ENCODE measurements around the gene PLAGL1. TPM values are rescaled to one million over a fixed set of nuclear protein-coding genes. Genes with fewer than 3 reads are reported as not detected.
A peak's percentile ranks its signal among the peaks of the same experiment; 100 is the strongest.

PLAGL1 gene
- total RNA-seq, 1 donor from 2014 or later = 9.7 TPM

DNA sequence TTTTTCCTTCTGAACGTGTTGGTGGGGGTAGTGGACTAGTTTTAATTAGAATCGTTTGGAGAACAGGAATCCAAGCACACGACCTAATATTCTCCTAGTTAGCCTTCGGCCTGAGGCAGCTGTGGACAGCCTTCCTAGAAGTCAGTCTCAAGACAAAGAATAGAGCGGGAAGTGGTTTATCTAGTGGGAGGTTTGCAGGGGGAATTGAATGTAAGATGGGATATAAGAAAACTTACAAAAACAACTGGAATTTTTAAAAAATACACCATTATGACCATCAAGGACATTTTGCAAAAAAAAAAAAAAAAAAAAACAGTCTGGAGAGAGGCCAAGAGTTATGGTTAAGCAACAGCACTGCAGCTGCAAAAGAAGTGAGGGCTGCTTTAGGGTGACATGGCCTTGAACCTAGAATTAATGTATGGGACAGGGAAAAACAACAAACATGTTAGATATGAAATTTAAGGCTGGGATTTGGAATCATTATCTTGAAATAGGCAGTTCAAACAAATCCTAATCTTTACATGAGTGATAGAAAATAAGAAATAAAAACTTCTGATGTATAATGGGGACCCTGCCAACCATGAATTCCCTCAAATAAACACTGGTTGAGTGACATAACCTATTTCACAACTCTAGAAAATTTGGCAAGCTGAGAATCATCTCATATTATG is 40.2 kb downstream of the PLAGL1 start:
- DNase-seq (ENCODE audit: low read depth) = no peak

GRCh38 chr6:143966312-143966711 is 41.7 kb downstream of the PLAGL1 start:
- DNase-seq (ENCODE audit: low read depth) = no peak

DNA sequence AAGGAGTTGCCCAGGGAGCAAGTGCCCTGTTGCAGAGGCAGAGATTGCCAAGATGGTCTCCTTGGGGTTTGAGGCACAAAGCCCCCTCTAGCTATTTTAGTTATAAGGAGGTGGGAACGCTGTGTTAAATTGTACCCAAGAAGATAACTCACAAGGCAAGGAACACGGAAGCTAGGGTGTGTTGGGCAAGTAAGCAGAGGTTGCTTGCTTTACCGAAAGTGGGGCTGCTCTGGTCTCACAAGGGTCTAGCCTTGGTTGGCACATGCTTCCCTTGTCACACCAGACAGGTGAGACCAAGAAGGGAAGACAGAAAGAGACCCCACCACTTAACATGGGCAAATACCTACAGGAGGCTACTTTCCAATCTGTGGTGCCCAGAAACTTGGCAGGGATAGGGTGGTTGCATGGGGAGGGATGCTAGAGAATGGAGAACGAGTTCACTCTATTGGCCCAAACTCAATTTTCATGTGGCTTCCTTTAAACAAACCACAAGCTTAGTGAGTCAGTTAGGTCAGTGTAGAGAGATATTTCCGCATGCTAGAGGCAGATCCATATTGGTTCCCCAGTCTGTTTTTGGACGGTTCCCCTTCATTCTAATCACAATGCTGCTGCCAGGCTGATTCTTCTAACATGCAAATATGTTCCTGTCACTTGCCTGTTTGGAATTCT is 42.4 kb downstream of the PLAGL1 start:
- peak; percentile 53 for DNase-seq (ENCODE audit: low read depth)

DNA sequence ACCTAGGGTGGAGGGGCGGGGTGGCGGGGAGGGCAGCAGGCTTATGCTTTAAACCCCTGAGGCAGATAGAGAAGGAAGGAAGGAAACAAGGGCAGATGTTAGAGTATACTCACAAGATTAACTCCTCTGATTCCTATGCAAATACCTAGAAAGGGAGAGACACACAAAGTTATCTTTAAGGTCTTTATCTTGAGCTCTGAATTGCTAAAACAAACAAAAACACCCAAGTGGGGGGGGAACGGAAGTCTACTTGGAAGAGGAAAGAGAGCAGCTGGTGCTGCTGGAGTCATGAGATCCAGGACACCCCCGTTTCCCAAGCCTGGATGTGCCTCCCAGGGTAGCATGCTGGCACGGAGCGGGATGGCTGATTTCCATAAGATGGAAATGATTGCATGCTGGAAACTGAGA is 43.4 kb downstream of the PLAGL1 start:
- no peak for DNase-seq (ENCODE audit: low read depth)

- no peak for DNase-seq (ENCODE audit: low read depth)
Measured at GRCh38 chr6:143963158-143963919, 44.7 kb downstream of the PLAGL1 start.

- no peak for DNase-seq (ENCODE audit: low read depth)
Measured at GRCh38 chr6:143961886-143962878, 45.9 kb downstream of the PLAGL1 start.

DNA sequence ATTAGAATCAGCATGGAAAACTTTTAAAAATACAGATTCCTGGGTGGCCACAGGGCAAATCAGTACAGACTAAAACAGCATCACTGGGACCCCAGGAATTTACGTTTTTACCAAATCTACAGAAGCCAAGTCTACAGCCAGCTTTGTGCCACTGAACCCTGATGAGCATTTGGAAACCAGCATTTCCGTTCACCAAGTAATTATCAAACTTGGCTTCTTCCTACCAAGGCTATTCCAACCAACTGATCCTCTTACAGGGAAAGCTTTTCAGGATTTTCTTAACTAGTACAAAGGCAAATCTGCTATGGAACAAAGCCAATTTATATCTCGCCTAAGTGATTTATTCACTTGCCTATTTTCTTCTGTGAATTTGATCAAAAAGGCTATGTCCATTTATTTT is 47.0 kb downstream of the PLAGL1 start:
- DNase-seq (ENCODE audit: low read depth) = no peak

GRCh38 chr6:143959927-143960326 is 48.1 kb downstream of the PLAGL1 start:
- no peak for DNase-seq (ENCODE audit: low read depth)

DNA sequence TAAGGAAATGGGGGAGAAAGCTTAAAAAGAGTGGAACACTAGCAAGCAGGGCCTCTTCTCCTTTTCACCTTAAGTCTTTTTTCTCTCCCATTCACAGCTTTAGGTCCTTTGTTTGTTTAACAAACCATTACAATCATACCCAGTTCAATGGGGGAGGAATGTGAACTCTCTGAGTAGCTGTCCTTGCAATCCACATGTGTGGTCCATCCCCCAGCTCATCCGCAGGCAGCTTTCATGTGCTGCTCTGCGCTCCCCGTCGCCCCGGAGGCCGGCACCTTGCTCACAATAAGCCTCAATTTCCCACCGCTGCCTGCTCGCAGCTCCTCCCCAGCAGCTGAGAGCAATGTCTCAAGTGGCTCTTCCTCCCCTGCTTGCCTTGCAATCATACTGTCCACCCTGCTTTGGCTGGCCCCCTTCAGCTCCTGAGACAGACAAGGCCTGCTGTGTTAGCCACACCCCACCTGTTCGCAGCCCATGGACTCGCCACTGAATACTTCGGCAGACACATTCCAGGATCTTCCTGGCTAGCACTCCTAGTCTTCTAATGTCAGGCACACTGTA is 49.1 kb downstream of the PLAGL1 start:
- DNase-seq (ENCODE audit: low read depth) = peak; percentile 70

DNA sequence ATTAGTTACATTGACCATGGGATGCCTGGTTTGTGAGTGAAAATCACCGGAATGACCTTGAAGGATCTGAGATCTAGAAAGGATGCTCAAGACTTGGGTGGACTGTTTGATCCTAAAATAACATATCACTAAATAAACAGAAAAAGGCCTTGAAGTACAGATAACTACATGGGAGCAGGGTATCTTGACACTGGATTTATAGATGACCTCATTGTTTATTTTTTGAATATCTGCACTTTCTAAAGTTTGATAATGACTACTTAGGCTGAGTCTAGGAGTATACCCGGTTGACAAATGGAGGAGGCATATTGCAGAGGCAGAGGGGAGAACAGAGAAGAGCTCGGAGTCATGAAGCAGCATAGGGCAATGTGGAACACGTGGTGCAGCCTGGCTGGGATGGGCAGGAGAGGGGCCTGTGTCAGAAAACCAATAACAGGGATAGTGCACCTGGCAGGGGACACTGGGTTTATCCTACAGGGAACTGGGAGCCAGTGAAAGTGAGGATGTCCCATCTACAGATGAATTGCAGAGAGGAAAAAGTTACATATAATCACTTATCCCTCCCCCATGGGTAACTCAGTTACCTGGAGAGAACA is 50.3 kb downstream of the PLAGL1 start:
- no peak for DNase-seq (ENCODE audit: low read depth)

GRCh38 chr6:143955971-143956370 is 52.1 kb downstream of the PLAGL1 start:
- DNase-seq (ENCODE audit: low read depth) = no peak

GRCh38 chr6:143953922-143954321 is 54.1 kb downstream of the PLAGL1 start:
- DNase-seq (ENCODE audit: low read depth) = no peak

DNA sequence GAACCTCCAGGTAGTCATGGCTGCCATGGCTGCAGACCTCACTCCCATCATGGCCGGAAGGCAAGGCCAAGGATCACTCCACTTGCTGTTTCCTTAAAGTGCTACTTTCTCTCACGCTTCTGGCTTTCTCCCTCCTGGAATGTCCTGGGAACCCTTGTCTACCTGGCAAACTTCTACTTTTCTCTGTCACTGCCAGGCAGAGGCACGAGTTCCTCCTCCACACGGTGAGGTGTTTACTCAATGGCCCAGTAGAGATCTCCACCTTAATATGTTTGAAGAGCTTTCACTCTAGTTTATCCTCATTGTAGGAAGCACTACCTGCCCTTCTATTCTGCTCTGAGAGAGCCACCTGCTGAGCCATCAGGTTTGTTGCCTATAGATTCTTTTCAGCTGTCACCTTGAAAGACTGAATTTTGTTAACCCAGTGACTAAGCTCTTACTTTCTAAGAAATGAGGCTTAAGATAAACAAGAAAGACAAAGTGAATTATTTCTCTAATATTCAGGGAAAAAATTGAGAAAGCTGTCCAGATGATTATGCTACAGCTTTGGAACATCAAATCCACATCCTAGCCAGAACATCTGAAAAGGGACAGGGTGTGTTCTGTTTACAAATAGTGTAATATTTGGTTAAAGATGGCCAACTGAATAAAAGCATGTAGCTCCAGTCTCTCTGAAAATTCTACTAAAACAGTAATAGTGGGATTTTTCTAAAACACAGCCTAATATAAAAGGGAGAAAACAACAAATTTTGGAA is 54.9 kb downstream of the PLAGL1 start:
- DNase-seq (ENCODE audit: low read depth) = no peak

DNA sequence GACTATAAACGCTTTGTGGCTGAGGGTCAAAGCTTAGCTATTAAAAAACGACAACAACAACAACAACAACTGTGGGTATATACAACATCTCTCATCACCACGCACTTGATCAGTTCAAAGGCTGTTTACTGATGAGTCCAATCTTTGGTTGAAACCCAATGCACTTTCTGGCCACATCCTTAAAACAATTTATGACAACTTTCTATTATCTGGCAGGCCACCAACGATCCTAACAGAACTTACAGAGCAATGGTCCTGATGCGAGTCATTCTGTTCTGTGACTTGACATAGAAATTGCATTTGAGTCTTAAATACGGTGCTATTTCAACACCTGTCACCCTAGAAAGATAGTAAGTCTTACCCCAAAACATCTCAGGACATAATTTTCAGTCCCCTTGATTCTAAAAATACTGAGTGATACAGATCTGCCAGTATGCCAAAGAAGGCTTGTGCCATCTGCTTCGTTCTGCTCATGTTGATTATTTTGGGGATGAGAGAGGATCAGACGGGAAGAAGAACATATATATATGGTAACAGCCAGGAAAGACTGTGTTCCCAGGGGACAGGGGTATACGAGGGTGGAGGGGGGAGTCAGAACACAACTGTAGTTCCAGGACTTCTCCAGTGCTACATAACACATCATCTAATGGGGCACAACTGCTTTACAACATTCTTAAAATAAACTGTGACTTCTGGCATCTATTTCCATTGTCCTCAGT is 55.8 kb downstream of the PLAGL1 start:
- peak; percentile 40 for DNase-seq (ENCODE audit: low read depth)

DNA sequence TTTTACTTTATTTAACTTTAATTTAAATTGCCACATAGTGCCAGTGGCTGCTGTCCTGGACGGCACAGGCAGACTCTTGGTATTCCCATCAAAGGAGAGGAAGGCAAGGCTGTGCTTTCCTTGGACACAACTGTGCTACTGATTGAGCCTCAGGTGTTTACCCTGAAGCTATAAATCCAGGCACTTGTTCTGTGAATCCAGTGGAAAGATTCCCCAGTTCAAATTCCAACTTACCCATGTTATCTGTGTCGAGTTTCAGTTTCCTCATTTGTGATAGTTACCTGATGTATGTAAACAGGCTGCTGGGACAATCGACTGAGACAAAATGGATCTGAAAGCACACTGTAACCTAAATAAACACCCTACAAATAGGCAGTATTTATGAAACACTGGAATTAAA is 57.2 kb downstream of the PLAGL1 start:
- DNase-seq (ENCODE audit: low read depth) = no peak

DNA sequence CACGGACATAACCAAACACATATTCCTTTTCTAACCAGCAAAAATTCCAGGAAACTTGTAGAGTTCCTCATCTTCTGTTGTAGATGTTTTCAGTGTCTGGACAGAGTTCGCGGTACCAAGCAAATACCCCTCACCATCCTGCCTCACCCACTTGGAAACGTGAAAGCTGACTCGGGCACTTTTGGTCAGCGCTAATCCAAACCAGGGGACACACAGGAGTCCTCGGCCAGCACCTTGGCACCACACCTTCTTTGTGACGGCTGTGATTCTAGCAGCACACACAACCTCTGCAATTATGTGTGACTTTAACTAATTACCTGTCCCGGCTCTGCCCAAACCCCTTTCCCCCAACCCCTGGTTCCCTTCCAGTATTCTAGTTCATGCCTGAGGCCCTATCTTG is 58.1 kb downstream of the PLAGL1 start:
- DNase-seq (ENCODE audit: low read depth) = no peak

DNA sequence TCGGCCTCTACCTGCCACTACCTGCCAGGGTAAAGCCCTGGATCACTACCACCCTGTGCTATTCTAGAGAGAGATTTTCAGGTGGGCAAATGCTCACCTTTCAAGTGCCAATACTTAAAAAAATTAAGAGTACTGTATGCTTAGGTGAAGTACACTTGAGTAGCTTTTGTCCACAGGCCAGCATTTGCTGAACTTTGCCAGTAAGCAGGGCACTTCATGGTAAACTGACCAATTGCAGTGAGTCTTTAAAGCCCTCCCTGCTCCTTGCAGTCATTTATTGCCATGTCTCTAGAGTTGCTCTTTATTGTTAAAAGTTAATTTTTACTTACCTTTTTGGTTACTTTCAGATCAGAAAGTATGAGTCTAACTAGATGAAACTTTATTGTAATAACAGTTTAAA is 58.5 kb downstream of the PLAGL1 start:
- DNase-seq (ENCODE audit: low read depth) = no peak

DNA sequence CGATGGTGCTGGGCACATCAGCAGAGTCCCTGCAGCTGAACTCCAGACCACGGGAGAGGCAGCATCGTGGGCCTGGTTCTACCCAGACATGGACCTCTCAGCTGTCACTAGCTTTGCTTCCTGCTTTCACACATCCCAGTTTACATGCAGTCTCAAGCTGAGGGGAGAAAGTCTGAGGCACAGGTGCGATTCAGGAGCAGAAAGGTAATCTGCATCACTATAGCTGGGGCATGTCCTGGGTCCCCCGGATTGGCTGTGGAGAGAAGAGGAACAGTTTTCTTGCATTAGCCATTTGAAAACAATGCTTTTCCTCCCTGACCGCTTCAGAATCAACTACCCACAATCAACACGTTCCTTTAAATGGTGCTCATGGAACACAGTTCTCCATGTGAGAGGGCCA is 59.9 kb downstream of the PLAGL1 start:
- DNase-seq (ENCODE audit: low read depth) = no peak

All from myocyte (in vitro differentiated cells).